Superior temporal gyrus (tissue), 1 donor: ENCODE measurements around the gene CTR9.

Source experiments
- DNase-seq: peaks from one replicate; pipeline ENCODE4 v3.0.0-alpha.2; 2016; ENCODE audit errors: extremely low spot score

The CTR9 gene

DNA sequence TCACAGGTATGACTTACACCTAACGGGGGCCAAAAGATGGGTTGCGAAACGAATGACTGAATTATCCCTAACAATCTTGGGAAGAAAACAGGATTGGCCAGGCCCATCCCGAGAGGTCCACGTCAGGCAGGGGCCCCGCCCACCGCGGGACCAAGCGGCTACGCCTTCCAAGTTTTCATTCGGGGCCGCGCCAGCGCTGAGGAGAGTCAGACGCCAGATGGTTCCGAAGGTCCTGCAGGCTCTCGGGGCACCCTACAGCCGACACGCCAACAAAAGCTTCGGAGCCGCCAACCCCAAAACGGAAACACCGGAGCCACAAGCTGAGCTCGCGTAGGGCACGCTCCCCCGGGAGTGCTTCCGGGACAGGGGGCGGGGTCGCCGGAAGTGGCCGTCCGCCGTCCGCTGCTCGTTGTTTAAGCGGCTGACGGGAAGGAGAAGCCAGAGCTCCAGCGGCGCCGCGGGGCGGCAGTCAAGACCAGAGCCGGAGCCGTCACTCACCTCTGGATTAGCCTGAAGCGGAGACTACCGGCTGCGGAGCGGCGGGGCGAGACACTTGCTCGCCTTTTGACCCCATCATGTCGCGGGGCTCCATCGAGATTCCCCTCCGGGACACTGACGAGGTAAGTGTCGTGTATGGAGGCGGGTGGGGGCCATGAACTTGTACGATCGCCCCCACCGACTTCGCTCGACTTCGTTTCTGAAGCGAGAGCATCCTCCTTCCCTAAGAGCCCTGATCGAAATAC, at the start of gene CTR9:
CTR9 (plus strand) TSS at position 409 of the 743 bp plus-strand sequence; CDS start at position 576, 167 bp downstream.
- DNase-seq, result peak; percentile 93

GRCh38 chr11:10701982-10702381, 49.1 kb upstream of the CTR9 start:
- no peak for DNase-seq

DNA sequence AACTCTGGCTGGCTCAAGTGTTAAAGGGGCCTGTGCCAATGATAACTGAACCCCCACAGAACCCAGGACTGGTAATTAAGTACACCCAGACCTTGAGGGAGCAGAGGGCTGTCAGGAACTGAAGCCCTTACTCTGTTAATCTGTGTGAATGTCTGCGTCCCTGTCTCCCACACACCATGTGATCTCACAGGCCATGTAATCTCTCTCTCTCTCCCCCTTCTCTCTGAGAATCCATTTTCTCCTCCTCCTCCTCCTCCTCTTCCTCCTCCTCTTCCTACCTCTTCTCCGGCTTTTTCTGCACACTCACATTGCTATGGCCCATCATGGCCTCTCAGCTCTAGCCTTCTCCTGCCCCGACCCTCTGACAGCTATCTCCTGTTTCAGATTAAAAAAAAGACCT, 42.9 kb upstream of the CTR9 start:
- DNase-seq, result no peak

DNA sequence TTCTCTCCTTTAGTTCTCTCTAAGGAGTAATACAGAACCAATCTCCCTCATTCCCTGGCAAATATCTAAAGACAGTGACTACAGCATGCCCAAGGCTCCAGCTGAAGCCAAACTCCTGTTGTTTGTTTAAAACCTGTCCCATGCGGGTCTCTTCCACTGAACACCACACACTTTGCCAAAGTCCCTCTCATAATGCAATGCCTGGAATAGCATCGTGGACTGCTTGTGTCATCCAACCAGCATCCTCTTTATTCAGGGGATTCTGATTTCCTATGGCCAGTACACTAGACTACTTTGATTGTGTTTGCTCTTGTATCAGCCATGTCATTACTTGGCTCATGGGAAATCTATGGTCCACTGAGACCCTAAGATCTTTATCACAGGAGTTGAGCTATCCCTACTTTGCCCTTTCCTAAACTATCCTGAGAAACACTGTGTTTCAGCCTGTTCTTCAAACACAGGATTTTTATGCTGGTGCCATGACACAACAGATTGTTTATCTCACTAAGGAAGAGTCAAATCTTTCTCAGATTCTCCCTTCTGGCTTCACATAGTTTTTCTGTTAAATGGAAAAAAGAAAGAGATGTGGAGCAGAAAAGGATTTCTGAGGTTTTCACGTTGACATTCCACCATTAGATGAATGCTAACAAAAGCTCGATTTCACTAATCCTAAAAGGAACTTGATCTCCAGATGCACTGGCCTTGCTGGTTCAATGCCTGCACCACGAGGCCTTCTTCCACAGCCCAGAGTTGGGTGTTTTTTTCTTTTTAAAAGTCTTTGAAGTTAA, 41.6 kb upstream of the CTR9 start:
- DNase-seq, result no peak

- DNase-seq, result no peak
Observed at GRCh38 chr11:10715571-10715970, 35.5 kb upstream of the CTR9 start.

GRCh38 chr11:10716122-10716521, 34.9 kb upstream of the CTR9 start:
- DNase-seq, result no peak

- no peak for DNase-seq
Observed at GRCh38 chr11:10716543-10717259, 34.3 kb upstream of the CTR9 start.

DNA sequence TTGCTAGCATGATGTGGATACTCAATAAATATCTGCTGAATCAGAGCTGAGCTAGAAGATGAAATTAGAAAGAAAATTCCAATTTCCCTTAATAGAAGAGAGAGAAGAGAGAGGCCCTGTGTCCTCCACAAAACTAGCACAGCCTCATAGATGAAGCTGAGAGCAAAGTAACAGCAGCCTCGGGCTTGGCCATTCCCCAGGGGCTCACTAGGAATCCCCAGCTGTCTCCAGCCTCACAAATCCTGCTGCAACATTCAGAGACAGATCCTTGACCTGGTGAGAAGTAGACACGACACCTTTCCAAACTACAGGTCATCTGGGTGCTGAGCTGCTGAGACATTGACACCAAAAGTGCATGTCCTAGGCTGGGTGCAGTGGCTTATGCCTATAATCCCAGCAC, 31.4 kb upstream of the CTR9 start:
- no peak for DNase-seq

DNA sequence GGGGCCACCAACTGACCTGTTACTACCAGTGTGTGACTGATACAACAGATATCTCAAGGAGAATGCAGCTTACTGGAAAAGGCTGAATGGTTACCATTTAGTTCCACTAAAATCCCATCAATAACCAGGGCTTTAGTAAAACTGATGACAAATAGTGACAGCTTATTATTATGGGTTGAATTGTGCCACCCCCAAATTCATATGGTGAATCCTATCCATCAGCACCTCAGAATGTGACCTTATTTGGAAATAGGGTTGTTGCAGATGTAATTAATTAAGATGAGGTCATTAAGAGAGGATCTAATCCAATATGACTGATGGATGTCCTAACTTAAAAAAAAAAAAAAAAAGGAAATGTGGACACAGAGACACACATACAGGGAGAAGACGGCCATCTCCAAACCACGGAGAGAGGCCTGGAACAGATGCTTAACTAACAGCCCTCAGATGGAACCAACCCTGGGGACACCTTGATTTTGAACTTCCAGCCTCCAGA, 30.1 kb upstream of the CTR9 start:
- no peak for DNase-seq

- no peak for DNase-seq
Observed at GRCh38 chr11:10722307-10722706, 28.7 kb upstream of the CTR9 start.

DNA sequence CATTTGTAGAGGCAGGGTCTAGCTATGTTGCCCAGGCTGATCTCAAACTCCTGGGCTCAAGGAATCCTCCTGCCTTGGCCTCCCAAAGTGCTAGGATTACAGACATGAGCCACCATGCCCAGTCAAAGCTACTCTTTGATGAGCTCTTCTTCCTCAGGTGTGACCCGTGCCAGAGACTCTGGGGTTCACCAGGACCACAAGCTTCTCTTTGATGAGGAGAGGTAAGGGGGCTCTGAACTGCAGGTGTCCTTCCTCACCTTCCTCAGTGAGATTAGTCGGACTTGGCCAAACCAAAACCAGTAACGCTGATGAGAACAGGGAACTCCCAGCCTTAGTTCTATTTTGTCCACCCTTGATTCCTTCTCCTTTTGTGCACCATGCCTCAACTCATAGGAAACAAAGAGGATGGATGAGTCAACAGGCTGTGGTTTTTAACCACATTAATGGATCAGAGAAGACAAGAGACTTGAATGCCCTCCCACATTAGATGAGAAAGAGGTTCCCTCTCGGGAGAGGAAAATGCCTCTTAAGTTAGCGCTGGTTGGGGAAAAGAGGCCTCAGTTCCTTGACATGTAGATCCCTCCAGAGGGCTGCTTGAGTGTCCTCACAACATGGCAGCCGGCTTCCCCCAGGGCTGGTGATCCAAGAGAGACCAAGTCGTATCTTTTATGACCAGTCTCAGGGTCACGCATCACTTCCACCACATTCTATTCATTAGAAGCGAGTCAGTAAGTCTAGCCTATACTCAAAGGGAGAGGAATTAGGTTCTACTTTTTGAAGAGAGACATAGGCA, 25.7 kb upstream of the CTR9 start:
- DNase-seq, result no peak

DNA sequence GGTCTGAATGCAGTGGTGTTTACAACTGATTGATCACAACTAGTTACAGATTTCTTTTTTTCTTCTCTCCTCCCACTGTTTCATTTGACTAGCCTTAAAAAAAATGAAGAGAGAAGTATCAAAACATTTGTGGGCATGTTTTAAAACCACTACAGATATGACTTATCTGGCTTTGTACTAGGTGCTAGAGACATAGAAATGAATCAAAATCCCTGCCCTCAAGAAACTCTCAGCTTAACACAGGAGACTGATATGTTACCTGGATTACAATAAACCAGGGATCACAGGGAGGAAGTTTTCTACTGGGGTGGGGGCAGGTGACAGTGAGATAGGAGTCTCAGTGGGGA, 25.2 kb upstream of the CTR9 start:
- DNase-seq, result no peak

- DNase-seq, result no peak
Observed at GRCh38 chr11:10727146-10727851, 23.7 kb upstream of the CTR9 start.

DNA sequence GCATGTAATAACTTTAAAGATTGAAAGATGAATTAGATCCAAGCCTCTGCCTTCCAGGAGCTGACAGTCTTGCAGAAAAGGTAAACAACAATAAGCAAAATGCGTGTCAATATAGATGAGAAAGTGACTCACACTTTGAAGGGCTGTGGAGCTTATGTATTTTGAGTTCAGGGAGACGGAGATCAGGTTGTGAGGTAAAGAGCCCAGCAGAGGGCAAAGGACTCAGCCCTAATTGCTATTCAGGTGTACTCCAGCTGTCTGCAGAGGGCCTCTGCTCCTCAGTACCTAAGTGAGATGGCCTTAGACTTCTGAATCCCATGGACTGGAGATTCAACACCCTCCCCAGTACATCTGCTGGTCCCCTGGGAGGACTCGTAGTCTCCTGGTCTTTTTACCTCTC, 22.9 kb upstream of the CTR9 start:
- DNase-seq, result no peak

GRCh38 chr11:10728789-10729472, 22.1 kb upstream of the CTR9 start:
- no peak for DNase-seq

GRCh38 chr11:10730151-10730550, 20.9 kb upstream of the CTR9 start:
- no peak for DNase-seq

DNA sequence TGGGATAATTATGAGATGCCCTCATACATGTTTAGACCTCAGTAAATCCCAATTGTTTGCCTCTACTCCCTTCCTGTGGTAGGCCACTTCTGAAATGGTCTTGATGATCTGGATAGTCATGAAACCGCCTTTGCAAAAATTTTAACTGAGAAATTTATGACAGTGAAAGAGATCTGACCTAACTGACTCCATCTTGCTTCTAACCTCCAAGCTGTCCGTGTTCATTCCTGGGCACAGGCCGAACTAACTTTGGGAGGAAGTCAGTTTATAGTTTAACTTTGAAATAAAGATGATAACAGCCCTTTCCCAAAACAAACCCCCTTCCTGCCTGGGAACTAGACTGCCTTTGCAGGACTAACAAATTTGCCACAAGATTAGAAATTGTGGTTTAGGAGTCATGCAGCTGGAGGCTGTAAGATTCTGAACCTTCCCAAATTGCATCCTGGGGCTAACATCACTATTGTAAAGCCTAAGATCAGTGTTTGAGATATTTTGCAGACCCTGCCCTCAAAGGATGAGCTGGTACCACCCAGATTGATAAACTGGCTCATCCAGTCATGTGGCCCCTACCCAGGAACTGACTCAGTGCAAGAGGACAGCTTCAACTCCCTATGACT, 19.9 kb upstream of the CTR9 start:
- no peak for DNase-seq

GRCh38 chr11:10735481-10736475, 15.3 kb upstream of the CTR9 start:
- peak; percentile 94 for DNase-seq
